ENCODE data around the gene ARX.

Gene ARX

DNA sequence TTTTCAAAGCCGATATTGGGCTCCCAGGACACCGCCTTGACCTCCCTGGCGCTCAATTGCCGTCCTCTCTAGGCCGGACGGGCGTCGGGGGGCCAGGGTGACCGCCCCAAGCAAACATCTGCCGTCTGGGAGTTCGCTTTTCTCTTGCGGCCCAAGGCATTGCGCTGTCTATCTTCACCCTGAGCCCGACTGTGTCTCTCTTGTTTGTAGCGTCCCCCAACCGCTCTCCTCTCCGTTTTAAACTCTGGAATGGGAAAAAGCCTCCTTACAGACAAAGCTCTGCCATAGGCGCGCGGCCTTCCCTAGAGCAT, 551 bp upstream of the ARX start:
- peak; percentile 10 for DNase-seq

DNA sequence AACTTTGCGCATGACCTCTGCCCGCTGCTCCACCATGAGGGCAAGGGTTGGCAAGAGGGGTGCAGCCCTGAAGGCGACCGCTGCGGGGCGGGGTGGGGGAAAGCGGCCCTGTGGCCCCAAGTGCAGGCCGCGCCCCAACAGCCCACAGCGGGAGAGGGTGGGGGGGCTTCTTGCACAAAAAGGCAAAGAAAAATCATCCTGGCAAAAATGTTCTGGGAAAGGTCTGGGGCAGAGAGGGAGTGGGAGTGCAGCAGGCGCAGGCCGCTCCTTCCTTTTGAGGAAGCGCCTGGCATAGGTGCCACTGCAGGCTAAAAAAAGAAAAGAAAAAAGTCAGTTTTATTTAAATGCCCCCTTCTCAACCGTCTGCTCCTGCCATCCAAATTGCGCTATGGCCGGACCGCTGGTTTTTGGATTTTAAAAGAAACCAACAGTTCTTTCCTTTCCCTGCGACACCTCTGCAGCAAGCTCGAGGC, 1.4 kb downstream of the ARX start:
- no peak for DNase-seq

DNA sequence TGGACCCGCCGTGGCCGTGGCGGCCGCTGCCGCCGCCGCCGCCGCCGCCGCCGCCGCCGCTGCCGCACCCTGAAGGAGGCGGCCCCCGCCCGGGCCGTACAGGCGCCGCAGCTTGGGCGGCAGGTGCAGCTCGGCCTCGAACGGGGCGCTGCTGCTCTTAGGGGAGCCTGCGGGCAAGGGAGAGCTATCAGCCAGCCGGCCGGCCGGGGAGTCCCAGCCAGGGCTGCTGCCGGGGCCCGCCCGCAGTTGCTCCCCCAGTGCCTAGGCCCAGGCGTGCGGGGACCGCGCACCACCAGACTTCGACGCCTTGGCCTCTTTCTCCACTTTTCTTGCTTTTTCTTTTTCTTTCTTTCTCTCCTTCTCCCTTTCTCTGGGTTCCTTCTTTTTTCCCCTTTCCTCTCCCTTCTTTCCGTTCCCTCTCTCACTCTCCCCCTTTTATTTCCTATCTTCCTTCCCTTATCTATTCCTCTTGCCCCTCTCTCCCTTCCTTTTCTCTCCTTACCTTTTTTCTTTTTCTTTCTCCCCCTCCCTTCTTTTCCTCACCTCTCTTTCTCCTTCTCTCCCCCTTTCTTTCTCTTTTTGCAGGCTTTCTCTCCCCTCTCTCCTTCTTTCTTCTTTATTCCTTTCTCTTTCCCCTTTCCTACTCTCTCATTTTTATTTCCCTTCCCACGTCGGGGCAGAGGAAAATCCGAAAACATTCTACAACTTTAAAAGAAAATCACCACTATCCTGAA, 2.0 kb downstream of the ARX start:
- no peak for DNase-seq

DNA sequence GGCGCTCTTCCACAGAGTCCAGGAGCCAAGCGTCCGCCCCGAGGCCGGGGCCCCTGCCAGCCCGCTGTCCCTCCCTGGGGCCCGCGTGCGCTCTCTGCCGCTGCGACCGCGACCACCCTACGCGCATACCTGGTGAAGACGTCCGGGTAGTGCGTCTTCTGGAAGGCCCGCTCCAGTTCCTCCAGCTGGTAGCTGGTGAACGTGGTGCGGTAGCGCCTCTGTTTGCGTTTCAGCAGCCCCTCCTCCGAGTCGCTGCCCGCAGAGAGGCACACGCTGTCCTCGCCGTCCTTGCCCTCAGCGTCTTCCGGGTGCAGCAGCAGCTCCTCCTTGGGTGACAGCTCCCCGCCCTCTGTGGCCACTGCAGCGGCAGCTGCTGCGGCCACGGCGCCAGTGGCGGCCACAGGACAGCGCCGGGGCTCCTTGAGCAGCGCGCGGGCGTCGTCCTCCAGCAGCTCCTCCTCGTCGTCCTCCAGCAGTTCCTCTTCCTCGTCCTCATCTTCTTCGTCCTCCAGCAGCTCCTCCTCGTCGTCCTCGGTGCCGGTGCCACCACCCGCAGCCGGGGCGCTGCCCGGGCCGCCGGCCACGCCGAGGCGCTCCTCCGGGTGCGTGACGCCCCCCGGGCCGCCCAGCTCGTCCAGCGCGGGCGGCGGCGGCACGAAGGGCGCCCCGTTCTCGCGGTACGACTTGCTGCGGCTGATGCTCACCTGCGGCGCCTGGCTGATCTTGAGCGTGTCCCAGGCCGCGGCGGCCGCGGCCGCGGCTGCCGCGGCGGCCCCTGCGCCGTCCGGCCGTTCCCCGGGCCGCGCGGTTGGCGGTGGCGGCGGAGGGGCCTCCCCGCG, 2.8 kb downstream of the ARX start:
- no peak for DNase-seq

DNA sequence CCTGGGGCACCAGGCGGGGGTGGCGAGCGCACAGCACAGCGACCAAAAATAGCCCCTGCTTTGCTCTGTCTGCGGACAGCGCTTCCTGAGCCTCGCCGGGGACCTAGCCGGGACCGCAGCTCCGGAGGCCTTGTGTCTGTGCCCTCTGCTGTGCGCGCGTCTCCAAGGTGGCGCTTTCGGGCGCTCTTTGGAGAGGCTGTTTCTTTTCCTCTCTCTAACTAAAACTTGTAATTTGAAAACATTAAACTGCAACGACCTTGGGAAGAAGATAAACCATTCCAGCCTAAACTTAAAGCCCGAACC, 3.4 kb downstream of the ARX start:
- no peak for DNase-seq

DNA sequence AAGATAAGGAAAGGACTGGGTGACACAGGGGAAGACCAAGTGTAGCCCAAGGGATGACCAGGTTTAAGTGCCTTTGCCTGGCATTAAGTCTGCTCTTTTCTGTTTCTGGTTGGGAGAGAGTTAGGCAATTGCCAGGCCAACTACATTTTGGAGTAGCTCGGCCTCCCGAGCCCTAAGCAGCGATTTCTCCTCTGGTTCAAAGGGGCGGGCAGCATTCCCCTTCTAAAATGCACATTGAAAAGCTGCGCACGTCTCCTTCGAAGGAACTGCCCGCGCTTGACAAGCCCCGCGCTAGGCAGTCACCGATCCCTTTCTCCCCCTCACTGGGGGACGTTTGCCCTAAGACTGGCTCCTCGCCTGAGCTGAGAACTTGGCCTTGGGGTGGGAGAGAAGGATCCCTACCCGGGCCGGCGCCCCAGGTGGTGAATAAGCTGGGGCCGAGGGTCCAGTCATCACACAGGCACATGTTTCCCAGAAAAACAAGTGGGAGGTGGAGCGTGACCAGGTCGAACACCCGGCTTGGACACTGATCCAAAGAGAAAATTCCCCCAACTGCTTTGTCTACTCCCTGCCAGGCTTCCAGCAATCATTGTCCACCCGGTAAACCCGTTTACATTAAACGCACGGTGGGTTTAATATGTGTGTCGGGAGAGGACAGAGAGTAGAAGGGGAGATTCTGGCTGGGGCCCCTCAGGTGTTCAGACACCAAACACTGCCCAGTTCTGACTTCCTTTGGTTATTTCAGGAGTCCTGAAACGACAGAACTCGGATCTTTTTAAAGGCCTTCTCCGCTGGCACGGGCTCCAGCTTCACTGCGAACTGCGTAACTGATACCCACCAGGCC, 4.0 kb downstream of the ARX start:
- DNase-seq: no peak

DNA sequence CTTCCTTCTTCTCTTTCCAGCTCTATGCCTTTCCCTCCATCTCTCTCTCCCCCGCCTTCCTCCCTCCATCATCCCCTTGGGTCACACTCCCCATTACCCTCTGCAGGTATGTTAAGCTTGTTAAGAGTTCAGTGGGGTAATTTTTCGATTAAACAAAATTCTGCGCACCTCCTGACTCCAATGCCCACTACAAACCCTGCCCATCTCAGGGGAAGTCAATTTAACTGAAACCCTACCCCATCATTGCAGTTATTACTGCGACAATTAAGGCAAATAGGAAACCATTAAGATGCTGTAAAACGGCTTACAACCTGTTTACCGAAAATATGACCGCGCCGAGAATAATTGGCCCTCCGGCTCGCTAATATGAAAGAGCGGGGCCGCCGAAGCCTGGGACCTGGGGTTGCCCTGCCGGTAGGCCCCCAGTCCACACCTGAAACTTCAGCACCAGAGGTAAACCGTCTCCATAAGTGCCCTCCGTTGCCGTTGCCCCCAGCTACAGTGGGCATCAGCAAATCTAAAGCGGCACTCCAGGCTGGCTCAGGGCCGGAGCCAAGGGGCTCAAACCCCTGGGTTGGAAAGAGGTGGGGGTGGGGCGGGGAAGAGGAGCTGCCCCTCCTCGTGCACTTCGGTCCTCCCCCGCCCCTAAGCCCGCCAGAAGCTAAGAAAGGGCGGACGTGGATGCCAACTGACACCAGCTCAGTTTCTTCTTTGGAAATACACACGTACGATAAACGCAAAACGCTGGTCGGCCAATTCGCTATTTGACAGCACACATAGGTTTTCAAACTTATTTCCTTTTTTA, 4.8 kb downstream of the ARX start:
- no peak for DNase-seq

DNA sequence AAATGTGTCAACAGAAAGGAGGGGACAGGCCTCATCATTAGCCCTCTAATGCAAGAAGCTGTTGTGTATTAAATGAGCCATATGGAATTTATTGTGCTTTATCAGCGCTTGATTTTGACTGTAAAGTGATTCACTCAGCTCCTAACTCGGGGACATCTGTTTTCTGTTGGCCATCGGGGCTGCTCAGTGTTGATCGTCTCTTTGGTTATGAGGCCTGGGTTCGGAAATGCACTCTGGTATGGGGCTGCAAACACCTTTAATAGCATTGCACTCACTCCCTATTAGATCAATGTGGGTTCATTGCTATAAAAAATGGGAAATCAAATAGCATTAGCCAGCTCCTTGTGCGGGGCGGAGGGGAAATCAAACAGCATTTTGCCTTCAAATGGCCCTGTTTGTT, 6.4 kb downstream of the ARX start:
- DNase-seq: no peak

DNA sequence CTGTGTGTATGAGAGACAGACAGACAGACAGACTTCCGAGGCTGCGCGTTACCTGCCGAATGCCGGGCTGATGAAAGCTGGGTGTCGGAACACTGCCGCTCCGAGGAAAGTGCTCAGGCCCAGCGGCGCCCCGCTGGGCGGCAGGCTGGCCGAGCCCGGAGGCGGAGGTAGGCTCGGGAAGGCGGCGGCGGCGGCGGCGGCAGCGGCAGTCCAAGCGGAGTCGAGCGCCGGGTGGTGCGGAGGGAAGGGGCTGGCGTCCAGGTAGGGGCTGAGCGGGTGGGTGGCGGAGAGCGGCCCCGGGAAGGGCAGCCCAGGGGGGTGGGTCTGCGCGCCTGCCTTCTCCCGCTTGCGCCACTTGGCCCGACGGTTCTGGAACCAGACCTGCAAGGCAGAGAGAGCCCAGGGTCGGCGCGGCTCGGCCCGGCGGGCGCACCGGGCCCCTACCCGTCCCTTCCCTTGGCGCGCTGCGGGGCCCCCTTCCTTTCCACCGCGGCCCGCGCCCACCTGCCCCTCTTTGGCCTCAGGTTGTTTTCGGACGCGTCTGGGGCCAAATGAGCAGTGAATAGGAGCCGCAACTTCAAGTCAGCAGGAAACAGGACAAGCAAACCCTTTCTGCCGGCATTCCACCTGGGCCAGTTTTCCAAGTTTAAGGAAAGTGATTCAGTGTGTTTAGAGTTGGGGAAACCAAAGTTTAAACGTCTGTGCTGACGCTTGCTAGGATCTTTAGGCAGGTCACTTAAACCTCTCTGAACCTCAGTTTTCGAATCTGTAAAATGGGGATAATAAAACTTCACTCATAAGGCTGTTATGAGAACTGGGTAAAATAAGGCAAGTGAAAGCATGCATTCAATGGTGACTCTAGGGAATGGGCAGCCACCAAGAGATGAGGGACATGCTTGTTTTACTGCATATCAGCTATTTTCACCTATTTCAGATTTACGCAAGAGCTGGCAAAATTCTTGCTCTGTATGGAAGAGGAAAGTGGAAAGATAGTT, 8.4 kb downstream of the ARX start:
- no peak for DNase-seq

DNA sequence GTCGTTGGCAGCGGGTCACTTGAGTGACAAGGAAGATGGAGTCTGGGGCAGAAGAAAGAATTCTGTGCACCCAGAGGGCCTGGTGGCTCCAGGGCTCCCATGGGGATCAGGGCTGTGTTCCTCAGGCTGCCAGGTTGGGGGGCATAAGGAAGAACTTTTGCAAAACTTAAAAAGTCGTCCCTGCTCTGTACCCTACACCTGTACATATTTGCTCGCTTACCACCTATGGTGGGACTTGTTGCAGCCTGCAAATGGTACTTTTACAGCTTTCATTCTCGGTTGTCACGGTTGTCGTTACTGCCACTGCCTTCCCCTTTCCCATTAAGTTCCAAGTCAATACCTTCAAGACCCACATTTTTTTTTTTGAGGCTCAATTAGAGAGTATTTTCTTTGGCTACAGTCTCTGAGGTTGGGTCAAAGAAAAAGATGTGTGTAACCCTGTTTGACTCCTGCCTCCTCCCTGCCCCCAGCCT, 9.1 kb downstream of the ARX start:
- DNase-seq: no peak

DNA sequence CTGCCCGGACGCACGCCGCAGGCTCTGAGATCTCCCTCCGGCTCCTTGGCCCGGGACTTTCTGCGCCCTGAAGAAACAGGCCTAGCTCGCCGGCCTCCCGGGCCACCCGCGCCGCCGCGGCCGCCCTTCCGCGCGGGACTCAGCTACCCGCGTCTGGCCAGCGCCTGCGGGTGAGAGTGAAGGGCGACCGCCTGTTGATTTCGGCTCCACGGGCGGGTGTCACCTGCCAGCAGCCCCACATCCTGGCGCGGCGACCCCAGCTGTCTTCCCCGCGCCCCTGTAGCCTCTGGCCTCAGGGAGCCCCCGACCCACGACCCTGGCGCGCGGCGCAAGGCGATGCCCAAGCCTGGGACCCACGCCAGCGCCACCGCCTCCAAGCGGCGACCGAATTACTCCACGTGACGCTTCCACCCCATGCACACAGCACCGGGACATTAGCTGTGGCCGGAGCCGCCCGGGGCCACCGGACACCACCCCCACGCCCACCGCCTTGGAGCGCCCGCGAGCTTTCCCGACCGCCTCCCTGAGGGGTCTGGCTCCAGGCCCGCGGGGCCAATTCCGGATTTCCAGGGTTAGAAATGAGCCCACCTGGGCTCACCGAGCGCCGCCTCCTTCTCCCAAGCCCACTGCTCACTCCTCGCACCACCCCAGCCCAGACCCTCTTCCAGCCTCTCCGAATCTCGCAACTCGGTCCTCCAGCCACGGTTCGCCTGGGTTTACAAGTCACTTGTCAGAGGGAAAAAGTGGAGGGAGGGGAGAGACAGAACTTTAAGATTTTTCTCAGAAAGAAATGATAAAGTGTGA, 10.2 kb downstream of the ARX start:
- peak; percentile 13 for DNase-seq

DNA sequence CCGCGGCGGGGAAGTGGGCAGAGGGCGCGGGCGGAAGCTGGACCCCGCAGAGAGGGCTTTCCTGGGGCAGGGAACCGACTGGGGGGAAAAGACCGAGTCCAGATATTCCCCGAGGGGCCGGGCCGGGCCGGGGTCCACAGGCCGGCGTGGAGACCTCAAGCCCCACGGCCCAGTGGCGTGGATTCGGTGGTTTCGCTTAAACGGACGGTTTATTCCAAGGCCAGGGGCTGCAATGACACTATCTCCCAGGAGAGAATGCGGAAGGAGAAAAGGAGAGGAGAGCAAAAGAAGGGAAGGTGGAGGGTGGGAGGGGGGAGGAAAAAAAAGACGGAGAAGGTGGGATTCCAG, 10.8 kb downstream of the ARX start:
- peak; percentile 12 for DNase-seq

DNA sequence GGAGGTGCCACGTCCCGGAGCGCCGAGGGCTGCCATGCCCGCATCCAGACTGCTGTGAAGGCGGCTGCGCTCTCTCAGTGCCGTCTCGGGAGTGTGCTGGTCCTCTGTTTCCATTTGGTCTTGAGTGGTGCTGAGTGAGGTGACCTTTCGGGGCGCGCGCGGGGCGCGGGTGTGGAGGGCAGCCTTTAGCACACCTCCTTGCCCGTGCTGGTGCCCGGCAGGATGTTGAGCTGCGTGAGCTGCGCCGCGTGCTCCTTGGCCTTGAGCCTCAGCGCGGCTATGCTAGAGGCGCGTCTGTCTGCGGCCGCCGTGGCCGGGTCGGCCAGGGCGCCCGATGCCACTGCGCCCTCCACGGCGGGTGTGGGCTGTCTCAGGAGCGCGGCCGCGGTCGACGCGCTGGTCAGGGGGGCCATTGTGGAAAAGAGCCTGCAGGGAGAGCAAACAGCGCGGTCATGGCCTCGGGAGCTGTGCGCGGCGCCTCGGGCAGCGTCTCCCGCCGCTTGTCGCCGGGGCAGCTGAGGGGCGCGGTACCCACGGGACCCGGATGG, 11.2 kb downstream of the ARX start:
- peak; percentile 14 for DNase-seq

DNA sequence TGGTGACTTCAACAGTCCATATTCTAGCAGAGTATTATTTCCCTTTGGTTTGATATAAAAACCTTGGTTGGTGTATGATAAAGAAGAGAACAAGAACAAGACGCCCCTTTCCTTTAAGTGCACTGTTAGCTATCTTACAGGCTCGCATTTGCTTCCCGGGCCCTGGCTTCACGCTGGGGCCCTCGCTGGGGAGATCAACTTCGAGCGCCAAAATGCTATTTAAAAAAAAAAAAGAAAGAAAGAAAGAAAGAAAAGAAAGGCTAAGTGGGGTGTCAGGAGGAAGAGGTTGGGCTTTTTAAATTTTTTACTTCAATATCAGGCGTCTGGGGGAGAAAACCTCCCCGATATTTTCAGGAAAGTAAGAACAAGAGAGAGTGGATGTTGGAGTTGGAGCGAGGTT, 11.7 kb downstream of the ARX start:
- no peak for DNase-seq

DNA sequence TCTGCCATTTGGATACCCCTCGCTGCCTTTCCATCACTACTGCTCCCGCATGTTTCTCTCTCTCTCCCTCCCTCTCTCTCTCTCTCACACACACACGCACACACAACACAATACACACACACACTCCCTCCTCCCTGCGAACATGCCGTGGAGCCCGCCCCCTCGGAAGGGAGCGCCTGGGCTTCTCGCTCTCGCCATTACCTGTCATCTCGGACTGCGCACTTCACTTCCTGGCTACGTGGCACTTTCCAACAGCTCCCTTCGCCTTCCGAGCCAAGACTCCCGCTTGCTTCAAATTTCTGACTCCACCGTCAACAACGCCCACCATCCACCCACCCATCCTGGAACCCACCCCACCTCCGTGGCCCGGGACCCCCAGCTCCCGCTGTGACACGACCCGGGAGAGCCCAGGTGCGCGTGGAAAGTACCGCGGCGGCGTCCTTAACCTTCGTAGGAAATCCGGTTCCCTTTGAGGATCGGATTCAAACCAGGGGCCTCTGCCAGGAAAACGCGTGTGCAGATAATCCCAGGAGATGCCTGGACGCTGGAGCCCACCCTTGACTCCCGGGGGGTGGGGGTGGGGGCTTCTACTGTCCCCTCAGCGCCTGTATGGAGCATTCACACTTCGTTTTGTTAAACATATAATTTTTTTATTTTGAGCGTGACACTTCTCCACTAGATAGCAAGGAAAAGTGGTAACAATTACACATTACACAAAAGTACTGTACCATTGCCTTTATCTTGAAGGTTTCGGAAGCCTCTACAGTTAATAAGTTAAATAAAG, 12.5 kb downstream of the ARX start:
- no peak for DNase-seq

DNA sequence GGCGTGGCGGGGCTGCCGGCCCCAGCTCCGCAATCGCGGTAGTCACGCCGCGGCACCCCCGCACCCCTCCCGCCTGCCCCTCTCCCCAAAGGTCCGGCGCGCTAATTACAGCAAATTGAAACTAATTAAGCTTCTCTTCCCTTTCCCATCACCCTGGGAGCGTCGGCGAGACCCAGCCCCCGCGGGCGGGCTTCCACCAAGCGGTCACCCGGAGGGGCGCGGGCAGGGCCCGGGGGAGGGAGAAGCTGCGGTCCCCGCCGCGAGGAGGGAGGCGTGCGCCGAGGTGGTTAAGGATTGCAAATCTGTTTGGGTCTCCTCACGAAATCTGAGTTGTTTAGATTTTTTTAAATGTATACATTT, 13.1 kb downstream of the ARX start:
- DNase-seq: no peak

DNA sequence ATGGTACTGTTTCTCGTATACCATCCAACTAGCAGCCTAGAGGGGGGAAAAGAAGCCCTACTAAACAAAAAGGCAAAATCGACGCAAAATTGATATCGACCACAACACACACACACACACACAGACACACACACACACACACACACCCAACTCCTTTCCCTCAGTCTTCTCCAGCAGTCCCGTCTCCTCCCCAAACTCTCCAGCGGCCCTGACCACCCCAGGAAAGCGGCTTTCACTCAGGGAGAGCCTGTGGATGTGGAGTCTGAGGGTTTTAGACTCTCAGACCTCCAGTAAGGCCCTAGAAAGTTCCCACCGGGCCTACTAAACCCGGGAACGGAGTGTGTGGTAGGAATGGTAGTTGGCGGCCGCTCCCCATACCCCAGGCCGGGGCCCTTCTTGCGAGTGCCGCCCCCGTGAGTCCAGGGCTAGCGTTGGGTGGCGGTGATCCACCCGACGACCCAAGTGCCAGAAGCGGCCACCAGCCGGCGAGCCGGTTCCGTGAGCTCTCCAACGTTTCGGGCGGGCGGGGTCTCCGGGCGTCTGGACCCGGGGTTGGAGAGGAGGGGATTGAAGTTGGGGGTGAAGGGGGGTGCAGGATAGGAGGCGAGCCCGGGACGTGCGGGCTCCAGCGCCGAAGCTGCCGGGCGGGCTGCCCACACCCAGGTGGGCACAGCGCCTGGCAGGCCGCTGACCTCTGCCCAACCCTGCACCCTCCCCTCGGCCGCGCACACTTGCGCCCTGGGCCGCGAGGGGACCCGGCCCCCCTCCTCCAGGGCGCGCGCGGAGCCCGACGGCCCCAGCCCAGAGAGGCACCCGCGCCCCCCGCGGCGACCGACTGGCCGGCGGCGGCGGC, 13.7 kb downstream of the ARX start:
- DNase-seq: no peak

DNA sequence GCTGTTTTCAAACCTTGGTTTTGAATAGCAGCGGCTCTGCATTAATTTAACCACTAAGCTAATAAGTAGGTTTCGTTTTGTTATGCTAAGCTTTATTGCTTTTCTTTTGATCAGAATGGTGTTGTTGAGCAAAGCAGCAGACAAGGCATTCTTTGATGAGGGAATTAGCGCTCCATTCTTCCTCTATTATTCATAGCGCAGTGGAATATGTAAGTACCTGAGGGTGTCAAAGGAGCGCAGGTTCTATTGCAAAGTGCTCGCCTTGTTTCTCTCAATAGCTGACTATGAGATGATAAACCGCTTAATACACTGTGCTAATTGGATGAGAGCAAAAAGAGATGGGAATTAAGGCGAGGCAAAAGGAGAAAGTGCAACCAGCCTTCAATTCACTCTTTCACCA, 16.3 kb downstream of the ARX start:
- no peak for DNase-seq
